Chondrocyte (in vitro differentiated cells): ENCODE data around the gene FLCN. TPM values are rescaled to one million over a fixed set of nuclear protein-coding genes. Genes with fewer than 3 reads are reported as not detected.
A peak's percentile ranks its signal among the peaks of the same experiment; 100 is the strongest.

Source experiments
- DNase-seq: peaks from one replicate; pipeline ENCODE4 v3.0.0; 2021; ENCODE audit warnings: mixed read lengths, low spot score
- H3K27ac Mint-ChIP-seq: one replicate; pipeline ENCODE4 v1.8.0; 2021; ENCODE audit warnings: mild to moderate bottlenecking, moderate library complexity, mixed read lengths; ENCODE audit not compliant: unreplicated experiment
- H3K27me3 Mint-ChIP-seq: 2 replicates; pipeline ENCODE4 v1.8.0; 2021; ENCODE audit warnings: low read depth, mixed read lengths
- H3K36me3 Mint-ChIP-seq: 2 replicates; pipeline ENCODE4 v1.8.0; 2021; ENCODE audit warnings: low read depth, mixed read lengths
- H3K4me1 Mint-ChIP-seq: 2 replicates; pipeline ENCODE4 v1.8.0; 2021; ENCODE audit warnings: low read depth, mild to moderate bottlenecking, mixed read lengths
- H3K4me3 Mint-ChIP-seq: one replicate; pipeline ENCODE4 v1.8.0; 2021; ENCODE audit warnings: mild to moderate bottlenecking, moderate library complexity, mixed read lengths; ENCODE audit not compliant: unreplicated experiment
- H3K9me3 Mint-ChIP-seq: 2 replicates; pipeline ENCODE4 v1.8.0; 2021; ENCODE audit warnings: low read depth, mixed read lengths
- total RNA-seq: library from RNA; stranded (reverse); gene quantifications from 3 replicates; pipeline ENCODE4 v1.2.1, GENCODE V29; 2021
- TF ChIP-seq, protein P1 (sequence below): fragments of 200-600 bp; sonication (generic); IDR thresholded peaks from 2 replicates; pipeline ENCODE4 v1.5.0; 2021; ENCODE audit warnings: antibody characterized with exemption, mild to moderate bottlenecking, moderate library complexity

The FLCN gene
- total RNA-seq, 1 donor from 2014 or later = 73.1 TPM

DNA sequence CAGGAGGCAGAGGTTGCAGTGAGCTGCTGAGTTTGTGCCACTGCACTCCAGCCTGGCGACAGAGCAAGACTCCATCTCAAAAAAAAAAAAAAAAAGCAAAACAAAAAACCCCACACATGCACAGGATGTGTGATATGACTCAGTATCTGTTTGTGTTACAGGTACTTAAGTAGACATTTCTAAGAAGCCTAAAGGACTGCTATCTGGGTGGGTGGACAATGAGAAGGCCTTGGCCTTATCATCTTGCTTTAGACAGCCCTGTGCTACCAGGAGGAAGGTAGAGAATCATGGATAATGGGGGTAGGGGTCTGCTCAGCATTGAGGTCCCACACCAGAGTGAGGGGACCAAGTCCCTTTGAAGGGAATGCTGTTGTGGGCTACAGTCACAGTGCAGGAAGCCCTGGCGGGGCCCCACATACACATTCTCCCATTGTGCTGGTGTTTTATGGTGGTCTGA is 57.6 kb downstream of the FLCN start:
- peaks cover 25% of the 10 kb centered on the region for H3K4me1 Mint-ChIP-seq
- peaks cover 48% of the 10 kb centered on the region for H3K36me3 Mint-ChIP-seq
- no peak overlapping the region for H3K4me3 Mint-ChIP-seq
- no peak for DNase-seq
- H3K9me3 Mint-ChIP-seq = no peaks in the 10 kb centered on the region
- TF ChIP-seq, protein P1, sequence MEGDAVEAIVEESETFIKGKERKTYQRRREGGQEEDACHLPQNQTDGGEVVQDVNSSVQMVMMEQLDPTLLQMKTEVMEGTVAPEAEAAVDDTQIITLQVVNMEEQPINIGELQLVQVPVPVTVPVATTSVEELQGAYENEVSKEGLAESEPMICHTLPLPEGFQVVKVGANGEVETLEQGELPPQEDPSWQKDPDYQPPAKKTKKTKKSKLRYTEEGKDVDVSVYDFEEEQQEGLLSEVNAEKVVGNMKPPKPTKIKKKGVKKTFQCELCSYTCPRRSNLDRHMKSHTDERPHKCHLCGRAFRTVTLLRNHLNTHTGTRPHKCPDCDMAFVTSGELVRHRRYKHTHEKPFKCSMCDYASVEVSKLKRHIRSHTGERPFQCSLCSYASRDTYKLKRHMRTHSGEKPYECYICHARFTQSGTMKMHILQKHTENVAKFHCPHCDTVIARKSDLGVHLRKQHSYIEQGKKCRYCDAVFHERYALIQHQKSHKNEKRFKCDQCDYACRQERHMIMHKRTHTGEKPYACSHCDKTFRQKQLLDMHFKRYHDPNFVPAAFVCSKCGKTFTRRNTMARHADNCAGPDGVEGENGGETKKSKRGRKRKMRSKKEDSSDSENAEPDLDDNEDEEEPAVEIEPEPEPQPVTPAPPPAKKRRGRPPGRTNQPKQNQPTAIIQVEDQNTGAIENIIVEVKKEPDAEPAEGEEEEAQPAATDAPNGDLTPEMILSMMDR = no peak
- no peaks in the 10 kb centered on the region for H3K27me3 Mint-ChIP-seq
- peak overlapping the region; percentile 17 for H3K27ac Mint-ChIP-seq

DNA sequence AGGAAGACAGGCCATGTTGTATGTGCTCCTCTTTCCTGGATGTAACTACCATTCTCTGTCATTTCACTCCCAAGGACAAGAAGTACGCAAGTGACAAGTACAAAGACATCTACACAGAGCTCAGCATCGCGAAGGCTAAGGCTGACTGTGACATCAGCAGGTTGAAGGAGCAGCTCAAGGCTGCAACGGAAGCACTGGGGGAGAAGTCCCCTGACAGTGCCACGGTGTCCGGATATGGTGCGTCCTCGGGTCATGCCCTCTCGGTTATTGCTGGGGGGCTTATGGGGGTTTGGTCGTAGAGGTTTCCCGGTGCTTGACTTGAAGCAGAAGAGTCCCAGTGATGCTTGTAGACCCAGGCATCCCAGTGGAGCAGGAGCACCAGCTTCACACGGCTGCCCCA is 59.8 kb downstream of the FLCN start:
- Mint-ChIP-seq H3K27ac (no peak overlapping the region), H3K9me3 (no peaks in the 10 kb centered on the region)

DNA sequence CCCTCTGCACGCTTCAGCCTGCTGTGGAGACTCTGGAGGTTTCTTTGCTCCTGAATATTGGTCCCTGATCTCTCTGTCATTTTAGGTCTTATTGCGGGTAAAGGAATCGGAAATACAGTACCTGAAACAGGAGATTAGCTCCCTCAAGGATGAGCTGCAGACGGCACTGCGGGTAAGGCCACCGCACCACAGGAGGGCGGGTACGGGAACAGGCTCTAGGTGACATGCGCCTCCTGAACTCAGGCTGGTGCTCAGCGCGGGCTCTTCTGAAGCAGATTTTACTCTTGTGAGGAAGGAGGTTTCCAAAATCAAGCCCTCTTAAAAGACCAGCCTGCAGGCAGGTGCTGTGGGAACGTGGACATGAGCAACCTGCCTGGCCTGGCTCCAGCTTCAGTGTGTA is 60.6 kb downstream of the FLCN start:
- TF ChIP-seq, protein P1 = no peak
- H3K4me1 Mint-ChIP-seq = peaks cover 14% of the 10 kb centered on the region
- no peaks in the 10 kb centered on the region for H3K9me3 Mint-ChIP-seq
- DNase-seq = no peak
- H3K36me3 Mint-ChIP-seq = peaks cover 57% of the 10 kb centered on the region
- no peak overlapping the region for H3K4me3 Mint-ChIP-seq
- H3K27me3 Mint-ChIP-seq = no peaks in the 10 kb centered on the region
- no peak overlapping the region for H3K27ac Mint-ChIP-seq

More for the DNA sequence above, 59.8 kb downstream of the FLCN start:
- TF ChIP-seq, protein P1 = no peak
- peaks cover 57% of the 10 kb centered on the region for H3K36me3 Mint-ChIP-seq
- no peaks in the 10 kb centered on the region for H3K27me3 Mint-ChIP-seq
- no peak for DNase-seq
- peaks cover 23% of the 10 kb centered on the region for H3K4me1 Mint-ChIP-seq
- H3K4me3 Mint-ChIP-seq = no peak overlapping the region

DNA sequence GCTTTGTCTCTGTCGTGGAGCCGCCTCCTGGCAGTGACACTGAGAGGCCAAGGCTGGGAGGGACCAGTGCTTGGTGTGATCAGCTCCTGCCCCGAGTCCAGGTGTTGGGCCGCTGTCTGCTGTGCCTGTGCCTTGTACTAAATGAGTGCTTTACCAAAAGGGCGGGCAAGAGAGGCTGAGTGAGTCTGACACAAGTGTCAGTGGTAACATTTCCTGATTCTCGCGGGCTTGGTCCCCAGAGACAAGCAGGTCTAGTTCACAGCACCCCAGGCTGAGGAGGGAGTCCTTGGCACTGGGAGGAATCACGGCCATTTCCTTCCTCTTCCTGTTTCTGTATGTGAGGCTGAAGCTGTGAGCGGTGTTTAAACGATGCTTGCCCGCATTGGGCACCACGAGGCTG is 61.1 kb downstream of the FLCN start:
- H3K27me3 Mint-ChIP-seq = no peaks in the 10 kb centered on the region
- TF ChIP-seq, protein P1 = no peak
- no peaks in the 10 kb centered on the region for H3K9me3 Mint-ChIP-seq
- H3K4me3 Mint-ChIP-seq = no peak overlapping the region
- H3K27ac Mint-ChIP-seq = no peak overlapping the region
- H3K36me3 Mint-ChIP-seq = peaks cover 61% of the 10 kb centered on the region
- no peak for DNase-seq
- peaks cover 11% of the 10 kb centered on the region for H3K4me1 Mint-ChIP-seq

DNA sequence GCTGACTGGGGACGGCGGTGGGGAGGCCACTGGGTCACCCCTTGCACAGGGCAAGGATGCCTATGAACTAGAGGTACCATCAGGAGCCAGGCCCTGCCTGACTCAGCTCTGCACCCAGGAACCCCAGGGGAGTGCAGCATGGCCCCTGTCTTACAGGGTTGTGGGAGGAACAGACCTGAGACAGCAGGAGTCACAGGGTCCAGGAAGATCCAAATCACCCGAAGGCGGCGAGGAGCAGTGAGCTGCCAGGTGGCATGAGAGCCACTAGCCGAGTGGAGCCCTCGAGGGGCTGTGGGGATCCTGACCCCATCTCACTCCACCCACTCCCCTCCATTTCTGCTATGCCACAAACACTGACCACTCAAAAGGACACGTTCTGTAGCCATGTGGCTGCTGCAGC is 61.6 kb downstream of the FLCN start:
- TF ChIP-seq, protein P1 = no peak
- no peak for DNase-seq
- H3K9me3 Mint-ChIP-seq = no peaks in the 10 kb centered on the region
- no peak overlapping the region for H3K4me3 Mint-ChIP-seq
- no peak overlapping the region for H3K27ac Mint-ChIP-seq
- H3K27me3 Mint-ChIP-seq = no peaks in the 10 kb centered on the region
- H3K36me3 Mint-ChIP-seq = peaks cover 55% of the 10 kb centered on the region
- H3K4me1 Mint-ChIP-seq = peaks cover 5% of the 10 kb centered on the region
